GM20000 (cell line): ENCODE data around the gene ZRANB3.

Experiments used
- DNase-seq: peaks from one replicate; pipeline ENCODE4 v3.0.0; 2012; ENCODE audit warnings: low spot score
- TF ChIP-seq, protein P1 (sequence below): IDR thresholded peaks from 2 replicates; pipeline ENCODE4 v1.5.1; 2012; ENCODE audit warnings: mild to moderate bottlenecking, control low read depth; ENCODE audit errors: extremely low read depth, missing control alignments

Gene ZRANB3

GRCh38 chr2:135530313-135531230 lies at the start of gene ZRANB3:
ZRANB3 (minus strand) TSS chr2:135531218.
- TF ChIP-seq, protein P1, sequence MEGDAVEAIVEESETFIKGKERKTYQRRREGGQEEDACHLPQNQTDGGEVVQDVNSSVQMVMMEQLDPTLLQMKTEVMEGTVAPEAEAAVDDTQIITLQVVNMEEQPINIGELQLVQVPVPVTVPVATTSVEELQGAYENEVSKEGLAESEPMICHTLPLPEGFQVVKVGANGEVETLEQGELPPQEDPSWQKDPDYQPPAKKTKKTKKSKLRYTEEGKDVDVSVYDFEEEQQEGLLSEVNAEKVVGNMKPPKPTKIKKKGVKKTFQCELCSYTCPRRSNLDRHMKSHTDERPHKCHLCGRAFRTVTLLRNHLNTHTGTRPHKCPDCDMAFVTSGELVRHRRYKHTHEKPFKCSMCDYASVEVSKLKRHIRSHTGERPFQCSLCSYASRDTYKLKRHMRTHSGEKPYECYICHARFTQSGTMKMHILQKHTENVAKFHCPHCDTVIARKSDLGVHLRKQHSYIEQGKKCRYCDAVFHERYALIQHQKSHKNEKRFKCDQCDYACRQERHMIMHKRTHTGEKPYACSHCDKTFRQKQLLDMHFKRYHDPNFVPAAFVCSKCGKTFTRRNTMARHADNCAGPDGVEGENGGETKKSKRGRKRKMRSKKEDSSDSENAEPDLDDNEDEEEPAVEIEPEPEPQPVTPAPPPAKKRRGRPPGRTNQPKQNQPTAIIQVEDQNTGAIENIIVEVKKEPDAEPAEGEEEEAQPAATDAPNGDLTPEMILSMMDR: no peak
- DNase-seq: peak; percentile 86

GRCh38 chr2:135573620-135574019 lies 42.6 kb upstream of the ZRANB3 start:
- TF ChIP-seq, protein P1: no peak
- DNase-seq: no peak

GRCh38 chr2:135570884-135571283 lies 39.9 kb upstream of the ZRANB3 start:
- TF ChIP-seq, protein P1: no peak
- DNase-seq: no peak

DNA sequence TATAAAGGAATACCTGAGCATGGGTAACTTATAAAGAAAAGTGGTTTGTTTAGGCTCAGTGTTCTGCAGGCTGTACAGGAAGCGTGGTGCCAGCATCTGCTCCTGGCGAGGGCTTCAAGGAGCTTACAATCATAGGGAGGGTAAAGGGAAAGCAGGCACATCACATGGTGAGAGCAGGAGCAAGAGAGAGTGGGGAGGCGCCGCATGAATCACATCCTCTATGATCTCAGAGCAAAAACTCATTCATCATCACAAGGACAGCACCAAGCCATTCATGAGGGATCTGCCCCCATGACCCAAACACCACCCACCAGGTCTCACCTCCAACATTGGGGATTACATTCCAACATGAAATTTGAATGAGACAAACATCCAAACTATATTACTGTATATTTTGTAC lies 32.8 kb upstream of the ZRANB3 start:
- no peak for DNase-seq

DNA sequence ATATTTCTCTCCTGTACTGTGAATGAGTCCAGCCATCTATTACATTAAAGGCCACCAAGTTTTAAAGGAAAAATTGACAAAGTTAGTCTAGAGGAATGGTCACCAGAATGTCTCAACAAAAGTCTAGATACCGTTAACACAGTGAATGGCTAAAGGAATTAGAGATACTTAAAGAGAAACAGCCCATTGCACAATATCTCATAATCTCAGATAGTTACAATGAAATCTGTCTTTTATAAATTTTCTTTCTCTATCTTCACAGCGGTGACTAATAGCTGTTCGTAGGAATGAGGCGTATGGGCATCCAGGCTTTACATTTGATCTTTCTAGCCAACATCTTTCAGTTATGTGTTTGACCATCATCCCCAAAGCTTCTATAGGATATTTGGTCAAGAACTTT lies 30.9 kb upstream of the ZRANB3 start:
- TF ChIP-seq, protein P1: no peak
- no peak for DNase-seq

More for the DNA sequence above, 32.8 kb upstream of the ZRANB3 start:
- TF ChIP-seq, protein P1: no peak

DNA sequence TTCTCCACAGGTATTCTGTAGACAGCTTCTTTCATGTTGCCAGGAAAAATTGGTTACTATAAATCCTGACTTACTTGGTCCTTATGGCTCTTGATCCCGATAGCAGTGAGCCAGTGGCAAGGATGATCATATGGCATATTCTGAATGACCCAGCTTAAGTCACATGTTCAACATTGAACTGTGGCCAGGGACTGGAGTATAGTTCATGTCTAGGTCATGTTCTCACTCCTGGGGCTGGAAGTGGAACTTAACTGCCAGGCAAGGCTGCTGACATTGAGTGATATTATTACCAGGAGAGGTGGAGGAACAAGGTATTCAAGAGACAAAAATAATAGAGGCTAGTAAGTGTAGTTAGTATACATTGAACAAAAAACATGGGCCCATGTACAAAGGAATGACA lies 26.5 kb upstream of the ZRANB3 start:
- TF ChIP-seq, protein P1: no peak
- DNase-seq: no peak

DNA sequence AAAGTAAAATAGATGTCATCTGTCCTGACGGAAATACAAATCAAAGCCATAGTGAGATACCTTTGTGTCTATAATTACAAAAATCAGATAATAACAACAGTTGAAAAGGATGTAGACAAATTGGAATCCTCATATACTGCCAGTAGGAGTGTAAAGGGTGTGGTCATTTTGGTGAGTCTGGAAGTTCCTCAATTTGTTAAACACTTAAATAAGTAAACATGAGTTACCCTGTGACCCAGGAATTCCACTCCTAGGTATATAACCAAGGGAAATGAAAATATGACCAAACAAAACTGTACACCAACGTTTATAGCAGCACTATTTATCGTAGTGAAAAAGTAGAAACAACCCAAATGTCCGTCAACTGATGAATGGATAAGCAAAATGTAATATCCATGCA lies 24.3 kb upstream of the ZRANB3 start:
- no peak for DNase-seq
- TF ChIP-seq, protein P1: no peak
